ENCODE measurements around the gene PARVG.

PARVG gene

GRCh38 chr22:44159811-44160210, 20.9 kb upstream of the PARVG start:
- H3K4me3 ChIP-seq (ENCODE audit: low read depth, low read length), result no peak overlapping the region
- H3K9me3 ChIP-seq (ENCODE audit: control insufficient read depth, insufficient read depth, low read depth, low read length), result no peaks in the 10 kb centered on the region
- no peak for TF ChIP-seq ZNF510 (tag by site-specific recombination; IDR thresholded peaks at IDR 0.05; ENCODE audit: insufficient replicate concordance)
- no peak for TF ChIP-seq ZNF654 (tag by site-specific recombination; IDR thresholded peaks at IDR 0.05; ENCODE audit: low read depth)
- TF ChIP-seq ZNF585B (tag by site-specific recombination; IDR thresholded peaks at IDR 0.05), result no peak
- TF ChIP-seq ZNF2 (tag by site-specific recombination; IDR thresholded peaks at IDR 0.05), result no peak
- no peak for TF ChIP-seq ZNF426 (tag by site-specific recombination; IDR thresholded peaks at IDR 0.05)
- TF ChIP-seq PRDM2 (tag by site-specific recombination; IDR thresholded peaks at IDR 0.05; ENCODE audit: borderline replicate concordance), result no peak
- no peak for TF ChIP-seq ZNF677 (tag by site-specific recombination; IDR thresholded peaks at IDR 0.05)
- no peak for TF ChIP-seq ZNF701 (tag by site-specific recombination; IDR thresholded peaks at IDR 0.05)
- TF ChIP-seq ZNF404 (tag by site-specific recombination; IDR thresholded peaks at IDR 0.05), result no peak
- no peak for TF ChIP-seq ZNF544 (tag by site-specific recombination; IDR thresholded peaks at IDR 0.05)
- no peak for TF ChIP-seq ZBTB48 (tag by site-specific recombination; IDR thresholded peaks at IDR 0.05)
- TF ChIP-seq TSHZ1 (tag by site-specific recombination; IDR thresholded peaks at IDR 0.05; ENCODE audit: borderline replicate concordance), result no peak
- no peak for TF ChIP-seq ATF2 (tag by site-specific recombination; IDR thresholded peaks at IDR 0.05; ENCODE audit: low read depth)
- TF ChIP-seq ZNF394 (tag by site-specific recombination; IDR thresholded peaks at IDR 0.05; ENCODE audit: borderline replicate concordance), result no peak
- no peak for TF ChIP-seq ZNF624 (tag by site-specific recombination; IDR thresholded peaks at IDR 0.05)
- no peak for TF ChIP-seq ZBTB1 (tag by site-specific recombination; IDR thresholded peaks at IDR 0.05)
- no peak for TF ChIP-seq ZSCAN30 (tag by site-specific recombination; IDR thresholded peaks at IDR 0.05)
- TF ChIP-seq ZNF623 (tag by site-specific recombination; IDR thresholded peaks at IDR 0.05), result no peak
- no peak overlapping the region for H3K27ac ChIP-seq (ENCODE audit: extremely low read depth, low read depth, low read length)
- POLR2A ChIA-PET, result no interaction called here
- H3K36me3 ChIP-seq (ENCODE audit: control insufficient read depth in 2 of 2, insufficient read depth in 1 of 2, low read length in 2 of 2), result peaks cover 0 to 3% of the 10 kb centered on the region in 2 experiments; a peak in 1 of 3 replicates
- CTCF ChIA-PET, result interaction anchor here (0.5 kb wide), 1 partner anchor 40 kb away, joined by 3 read pairs; no protein-coding TSS in a partner anchor
- H3K4me1 ChIP-seq (ENCODE audit: control insufficient read depth, insufficient read depth, low read length), result no peaks in the 10 kb centered on the region
